PC-9 (cell line): Measurements from ENCODE around the gene WNT9B. TPM values are rescaled to one million over a fixed set of nuclear protein-coding genes. Genes with fewer than 3 reads are reported as not detected.
"Not testable (repeated sequence)": the region's sequence is repeated elsewhere in the genome, so short reads cannot be mapped to it uniquely, and the experiment has no call there.

ENCODE experiments used
- BruUV-seq: library from RNA; stranded (reverse); fragments of 400-500 nt; replicated peaks from 2 replicates; lab custom pipeline; 2021; lab: Mats Ljungman, UMichigan
- CTCF ChIA-PET: fragments of 300-600 bp; sonication (Branson Sonifier 250); formaldehyde crosslinking; loops from one replicate; lab custom pipeline; 2022; ENCODE audit warnings: antibody characterized with exemption; lab: Charles Lee
- POLR2A ChIA-PET: fragments of 300-600 bp; sonication (Branson Sonifier 250); formaldehyde crosslinking; loops from one replicate; lab custom pipeline; 2022; ENCODE audit warnings: antibody characterized with exemption; ENCODE audit not compliant: unreplicated experiment; lab: Charles Lee
- DNase-seq, 2 experiments: peaks; one replicate each; pipeline versions ENCODE4 v3.0.0 to v3.0.0-alpha.2; 2015 to 2022; ENCODE audit warnings: mixed read lengths in 1 of 2
- H2AFZ ChIP-seq: fragments of 200-600 bp; sonication (generic); 2 replicates; pipeline ENCODE4 v1.8.1; 2017; ENCODE audit warnings: antibody characterized with exemption
- H3F3A ChIP-seq: fragments of 200-600 bp; sonication (generic); 2 replicates; pipeline ENCODE4 v1.8.1; 2017; ENCODE audit warnings: antibody characterized with exemption, mild to moderate bottlenecking, low read depth; ENCODE audit not compliant: insufficient read depth
- H3K27ac ChIP-seq: fragments of 200-600 bp; sonication (generic); 2 replicates; pipeline ENCODE4 v1.6.1; 2016; ENCODE audit warnings: mixed run types
- H3K27me3 ChIP-seq: fragments of 200-600 bp; sonication (generic); 2 replicates; pipeline ENCODE4 v1.6.1; 2016; ENCODE audit warnings: low read depth, mixed run types; ENCODE audit not compliant: insufficient read depth
- H3K36me3 ChIP-seq: fragments of 200-600 bp; sonication (generic); 2 replicates; pipeline ENCODE4 v1.6.1; 2016; ENCODE audit warnings: low read depth, mixed run types
- H3K4me1 ChIP-seq: fragments of 200-600 bp; sonication (generic); replicated peaks from 2 replicates; pipeline ENCODE4 v1.6.1; 2016; ENCODE audit warnings: mixed run types; ENCODE audit not compliant: insufficient read depth
- H3K4me2 ChIP-seq: fragments of 200-600 bp; sonication (generic); 2 replicates; pipeline ENCODE4 v1.6.1; 2017; ENCODE audit warnings: mixed run types
- H3K4me3 ChIP-seq: fragments of 200-600 bp; sonication (generic); 2 replicates; pipeline ENCODE4 v1.6.1; 2016; ENCODE audit warnings: mixed run types
- H3K79me2 ChIP-seq: fragments of 200-600 bp; sonication (generic); 2 replicates; pipeline ENCODE4 v1.6.1; 2017; ENCODE audit warnings: low read depth, mixed run types
- H3K9me2 ChIP-seq: fragments of 200-600 bp; sonication (generic); 2 replicates; pipeline ENCODE4 v1.8.1; 2017; ENCODE audit warnings: mild to moderate bottlenecking; ENCODE audit not compliant: insufficient read depth
- H3K9me3 ChIP-seq: fragments of 200-600 bp; sonication (generic); 2 replicates; pipeline ENCODE4 v1.8.1; 2016; ENCODE audit warnings: low read depth; ENCODE audit not compliant: insufficient read depth
- H4K20me1 ChIP-seq: fragments of 200-600 bp; sonication (generic); 2 replicates; pipeline ENCODE4 v1.8.1; 2017; ENCODE audit not compliant: insufficient read depth
- CTCF ChIP-seq: fragments of 200-600 bp; sonication (generic); conservative IDR thresholded peaks from 2 replicates; pipeline ENCODE4 v1.6.1; 2017; ENCODE audit warnings: mixed run types, antibody characterized with exemption, mild to moderate bottlenecking, moderate library complexity
- EZH2 ChIP-seq: fragments of 200-600 bp; sonication (generic); IDR thresholded peaks from 2 replicates; pipeline ENCODE4 v1.8.0; 2017; ENCODE audit warnings: antibody characterized with exemption, low read depth
- intact Hi-C: fragments of 100-400 bp; cut with micrococcal nuclease; formaldehyde crosslinking; loops from one replicate; pipeline ENCODE4 v1.10.0; 2022; ENCODE audit not compliant: unreplicated experiment
- total RNA-seq: library from RNA; stranded (reverse); gene quantifications from 2 replicates; pipeline ENCODE4 v1.2.3, GENCODE V29; 2021

Gene WNT9B
- total RNA-seq, 1 experiment from 2014 or later = not detected

- intact Hi-C loops = no loop called here
- Histone ChIP-seq H2AFZ (no peak overlapping the region), H3F3A (no peaks in the 10 kb centered on the region), H3K4me2 (no peak overlapping the region), H3K27me3 (0 out of 2 replicates have a peak, but pooled peaks cover 4% of the 10 kb centered on the region), H3K4me3 (no peak overlapping the region), H3K27ac (no peak overlapping the region), H3K36me3 (no peaks in the 10 kb centered on the region), H3K9me3 (no peaks in the 10 kb centered on the region), H3K9me2 (no peaks in the 10 kb centered on the region), H3K4me1 (0 out of 2 replicates have a peak, but pooled peaks cover 5% of the 10 kb centered on the region), H4K20me1 (no peaks in the 10 kb centered on the region), H3K79me2 (peaks cover 5% of the 10 kb centered on the region; the same call in 1 of the 2 replicates)
- ChIA-PET POLR2A (no interaction called here), CTCF (no interaction called here)
- TF ChIP-seq CTCF = no peak
- BruUV-seq = no TSS peak
- no peak for DNase-seq
Observed at GRCh38 chr17:46917516-46917915, 66.1 kb downstream of the WNT9B start.

GRCh38 chr17:46921962-46922361 lies 70.6 kb downstream of the WNT9B start:
- DNase-seq, H3K9me2 ChIP-seq, intact Hi-C loops, H2AFZ ChIP-seq, CTCF ChIA-PET, H3F3A ChIP-seq, H3K9me3 ChIP-seq, BruUV-seq, H3K27ac ChIP-seq, H3K27me3 ChIP-seq, POLR2A ChIA-PET: not testable (repeated sequence)
- Histone ChIP-seq H3K36me3 (peaks cover 11% of the 10 kb centered on the region; the same call in 1 of the 2 replicates), H4K20me1 (peaks cover 29% of the 10 kb centered on the region), H3K4me2 (peak overlapping the region; percentile 86), H3K4me3 (peak overlapping the region; percentile 89; the same call in 1 of the 2 replicates), H3K79me2 (peaks cover 45% of the 10 kb centered on the region), H3K4me1 (peaks cover 12% of the 10 kb centered on the region)

GRCh38 chr17:46922487-46922803 lies 71.1 kb downstream of the WNT9B start:
- Histone ChIP-seq H3K4me2 (peak overlapping the region; percentile 86), H3K27me3 (no peaks in the 10 kb centered on the region), H3K79me2 (peaks cover 50% of the 10 kb centered on the region), H3K4me3 (peak overlapping the region; percentile 89), H4K20me1 (peaks cover 34% of the 10 kb centered on the region), H3K27ac (peak overlapping the region; percentile 83), H3K9me3 (no peaks in the 10 kb centered on the region), H3K9me2 (no peaks in the 10 kb centered on the region), H3K4me1 (peaks cover 12% of the 10 kb centered on the region), H2AFZ (peak overlapping the region; percentile 97), H3K36me3 (peaks cover 11% of the 10 kb centered on the region; the same call in 1 of the 2 replicates), H3F3A (no peaks in the 10 kb centered on the region)
- TF ChIP-seq CTCF = no peak
- TF ChIP-seq EZH2 = no peak
- DNase-seq = no peak
- intact Hi-C loops = no loop called here
- POLR2A ChIA-PET = no interaction called here
- BruUV-seq = TSS peak; percentile 62
- CTCF ChIA-PET = no interaction called here
